HEK293 (cell line): ENCODE data around the gene TMEM238L.

ENCODE experiments used
- CTCF ChIA-PET: fragments of 350-600 bp; formaldehyde crosslinking; extraction: SDS; loops from one replicate; lab custom pipeline; 2021; ENCODE audit warnings: antibody characterized with exemption; lab: Yijun Ruan, JAX
- POLR2A ChIA-PET: fragments of 300-600 bp; formaldehyde crosslinking; extraction: SDS; loops from one replicate; lab custom pipeline; 2020; ENCODE audit warnings: antibody characterized with exemption, inconsistent platforms; lab: Yijun Ruan, JAX
- H3K27ac ChIP-seq: fragments of 200-500 bp; sonication (Bioruptor generic); 2 replicates; pipeline ENCODE4 v1.5.1; 2014; ENCODE audit warnings: low read depth, low read length, control low read depth, inconsistent platforms; ENCODE audit errors: extremely low read depth
- H3K36me3 ChIP-seq, 2 experiments: fragments of 200-500 bp in 1 of 2; sonication (Bioruptor generic) in 1 of 2; 1 replicate in 1 of 2; 2 replicates in 1 of 2; pipeline ENCODE4 v1.5.1; 2014 to 2017; ENCODE audit warnings: inconsistent platforms in 2 of 2, low read length in 2 of 2; ENCODE audit not compliant: control insufficient read depth in 2 of 2, insufficient read depth in 1 of 2
- H3K4me1 ChIP-seq: fragments of 200-500 bp; sonication (Bioruptor generic); 2 replicates; pipeline ENCODE4 v1.5.1; 2014; ENCODE audit warnings: mild to moderate bottlenecking, low read length, inconsistent platforms; ENCODE audit not compliant: control insufficient read depth, insufficient read depth
- H3K4me3 ChIP-seq: 2 replicates; pipeline ENCODE4 v1.5.1; 2011; ENCODE audit warnings: low read depth, mild to moderate bottlenecking, control low read depth, low read length, moderate library complexity
- H3K9me3 ChIP-seq: fragments of 200-500 bp; sonication (Bioruptor generic); 2 replicates; pipeline ENCODE4 v1.5.1; 2014; ENCODE audit warnings: low read depth, low read length, inconsistent platforms; ENCODE audit not compliant: control insufficient read depth, insufficient read depth
- ATF2 ChIP-seq: fragments of 450-650 bp; formaldehyde crosslinking; IDR thresholded peaks from 2 replicates; pipeline ENCODE4 v1.5.1; 2016; ENCODE audit warnings: missing biosample characterization, missing genetic modification characterization, low read depth
- GLIS2 ChIP-seq: fragments of 450-650 bp; formaldehyde crosslinking; IDR thresholded peaks from 2 replicates; pipeline ENCODE4 v1.5.1; 2016; ENCODE audit warnings: missing biosample characterization, missing genetic modification characterization
- HOXC10 ChIP-seq: sonication (generic); formaldehyde crosslinking; IDR thresholded peaks from 2 replicates; pipeline ENCODE4 v1.8.1; 2023; ENCODE audit warnings: mild to moderate bottlenecking, missing genetic modification reagents
- KLF10 ChIP-seq: fragments of 450-650 bp; IDR thresholded peaks from 2 replicates; pipeline ENCODE4 v1.5.1; 2018; ENCODE audit warnings: missing biosample characterization, mild to moderate bottlenecking, missing genetic modification characterization
- PBX3 ChIP-seq: sonication (generic); formaldehyde crosslinking; IDR thresholded peaks from 2 replicates; pipeline ENCODE4 v1.8.1; 2022; ENCODE audit warnings: mild to moderate bottlenecking, moderate library complexity, missing genetic modification reagents
- PRDM4 ChIP-seq: fragments of 450-650 bp; formaldehyde crosslinking; IDR thresholded peaks from 2 replicates; pipeline ENCODE4 v1.5.1; 2017; ENCODE audit warnings: missing biosample characterization, missing genetic modification characterization
- ZBTB20 ChIP-seq: fragments of 450-650 bp; formaldehyde crosslinking; IDR thresholded peaks from 2 replicates; pipeline ENCODE4 v1.5.1; 2016; ENCODE audit warnings: missing biosample characterization, missing genetic modification characterization
- ZFP3 ChIP-seq: fragments of 450-650 bp; formaldehyde crosslinking; IDR thresholded peaks from 2 replicates; pipeline ENCODE4 v1.5.1; 2016; ENCODE audit warnings: low read depth, missing biosample characterization, missing genetic modification characterization
- ZNF155 ChIP-seq: fragments of 450-650 bp; formaldehyde crosslinking; IDR thresholded peaks from 2 replicates; pipeline ENCODE4 v1.5.1; 2016; ENCODE audit warnings: missing biosample characterization, missing genetic modification characterization
- ZNF175 ChIP-seq: fragments of 450-650 bp; formaldehyde crosslinking; IDR thresholded peaks from 2 replicates; pipeline ENCODE4 v1.5.1; 2016; ENCODE audit warnings: missing biosample characterization, missing genetic modification characterization
- ZNF211 ChIP-seq: fragments of 450-650 bp; formaldehyde crosslinking; IDR thresholded peaks from 2 replicates; pipeline ENCODE4 v1.5.1; 2016; ENCODE audit warnings: low read depth, missing biosample characterization, missing genetic modification characterization
- ZNF354C ChIP-seq: fragments of 450-650 bp; formaldehyde crosslinking; IDR thresholded peaks from 2 replicates; pipeline ENCODE4 v1.5.1; 2016; ENCODE audit warnings: missing biosample characterization, missing genetic modification characterization, low read depth, borderline replicate concordance
- ZNF416 ChIP-seq: fragments of 450-650 bp; formaldehyde crosslinking; IDR thresholded peaks from 2 replicates; pipeline ENCODE4 v1.5.1; 2016; ENCODE audit warnings: missing biosample characterization, missing genetic modification characterization
- ZNF548 ChIP-seq: fragments of 450-650 bp; formaldehyde crosslinking; IDR thresholded peaks from 2 replicates; pipeline ENCODE4 v1.5.1; 2016; ENCODE audit warnings: missing biosample characterization, missing genetic modification characterization
- ZNF560 ChIP-seq: fragments of 450-650 bp; formaldehyde crosslinking; IDR thresholded peaks from 2 replicates; pipeline ENCODE4 v1.5.1; 2017; ENCODE audit warnings: missing biosample characterization, missing genetic modification characterization, borderline replicate concordance
- ZNF585B ChIP-seq: fragments of 450-650 bp; formaldehyde crosslinking; IDR thresholded peaks from 2 replicates; pipeline ENCODE4 v1.5.1; 2016; ENCODE audit warnings: missing biosample characterization, missing genetic modification characterization
- ZNF843 ChIP-seq: fragments of 450-650 bp; formaldehyde crosslinking; IDR thresholded peaks from 2 replicates; pipeline ENCODE4 v1.5.1; 2016; ENCODE audit warnings: missing biosample characterization, missing genetic modification characterization

The TMEM238L gene

GRCh38 chr17:10775740-10776356 is 28.1 kb downstream of the TMEM238L start:
- Histone ChIP-seq H3K36me3 (no peaks in the 10 kb centered on the region), H3K27ac (no peak overlapping the region), H3K4me3 (no peak overlapping the region), H3K4me1 (no peaks in the 10 kb centered on the region), H3K9me3 (no peaks in the 10 kb centered on the region)
- TF ChIP-seq ZNF560 (tag by site-specific recombination) (no peak), ZNF843 (no peak), ZNF548 (tag by site-specific recombination) (no peak)
- CTCF ChIA-PET, result no interaction called here
- POLR2A ChIA-PET, result no interaction called here

GRCh38 chr17:10775058-10775457 is 28.8 kb downstream of the TMEM238L start:
- ChIA-PET CTCF (interaction anchor here (0.7 to 1.1 kb wide), 2 partner anchors 38 to 61 kb away, joined by 3 read pairs; no protein-coding TSS in a partner anchor), POLR2A (no interaction called here)
- no peaks in the 10 kb centered on the region for H3K36me3 ChIP-seq
- H3K4me3 ChIP-seq, result no peak overlapping the region
- no peaks in the 10 kb centered on the region for H3K9me3 ChIP-seq
- no peak for TF ChIP-seq ZBTB20 (tag by site-specific recombination)
- no peak for TF ChIP-seq GLIS2 (tag by site-specific recombination)
- no peak for TF ChIP-seq ZNF155 (tag by site-specific recombination)
- TF ChIP-seq ZNF354C (tag by site-specific recombination), result no peak
- TF ChIP-seq ZNF560 (tag by site-specific recombination), result no peak
- no peak overlapping the region for H3K27ac ChIP-seq
- no peaks in the 10 kb centered on the region for H3K4me1 ChIP-seq

- ChIA-PET POLR2A (no interaction called here), CTCF (interaction anchor here (0.6 to 2.9 kb wide), 16 partner anchors 9 to 1528 kb away, joined by 3 to 21 read pairs (median 4); partner anchors contain the start of gene MYH3)
- no peak overlapping the region for H3K27ac ChIP-seq
- no peaks in the 10 kb centered on the region for H3K9me3 ChIP-seq
- no peaks in the 10 kb centered on the region for H3K4me1 ChIP-seq
- no peak for TF ChIP-seq ZNF211 (tag by site-specific recombination)
- no peak for TF ChIP-seq ZNF155 (tag by site-specific recombination)
- TF ChIP-seq ZBTB20 (tag by site-specific recombination), result no peak
- TF ChIP-seq ZNF585B (tag by site-specific recombination), result no peak
- TF ChIP-seq ZNF175 (tag by site-specific recombination), result no peak
- TF ChIP-seq ZFP3, result no peak
- TF ChIP-seq KLF10 (tag by site-specific recombination), result no peak
- TF ChIP-seq HOXC10 (CRISPR knock-in tag), result no peak
- TF ChIP-seq ATF2, result no peak
- TF ChIP-seq PRDM4 (tag by site-specific recombination), result no peak
- no peak for TF ChIP-seq PBX3
- no peak for TF ChIP-seq ZNF416 (tag by site-specific recombination)
- no peaks in the 10 kb centered on the region for H3K36me3 ChIP-seq
- no peak overlapping the region for H3K4me3 ChIP-seq
Observed at GRCh38 chr17:10773391-10773790, 30.5 kb downstream of the TMEM238L start.
